ENCODE data around the gene MUCL3. TPM values are rescaled to one million over a fixed set of nuclear protein-coding genes. Genes with fewer than 3 reads are reported as not detected.
"Not testable (repeated sequence)": the region's sequence is repeated elsewhere in the genome, so short reads cannot be mapped to it uniquely, and the experiment has no call there.

The MUCL3 gene
- total RNA-seq, 1 donor from 2014 or later, result not detected

DNA sequence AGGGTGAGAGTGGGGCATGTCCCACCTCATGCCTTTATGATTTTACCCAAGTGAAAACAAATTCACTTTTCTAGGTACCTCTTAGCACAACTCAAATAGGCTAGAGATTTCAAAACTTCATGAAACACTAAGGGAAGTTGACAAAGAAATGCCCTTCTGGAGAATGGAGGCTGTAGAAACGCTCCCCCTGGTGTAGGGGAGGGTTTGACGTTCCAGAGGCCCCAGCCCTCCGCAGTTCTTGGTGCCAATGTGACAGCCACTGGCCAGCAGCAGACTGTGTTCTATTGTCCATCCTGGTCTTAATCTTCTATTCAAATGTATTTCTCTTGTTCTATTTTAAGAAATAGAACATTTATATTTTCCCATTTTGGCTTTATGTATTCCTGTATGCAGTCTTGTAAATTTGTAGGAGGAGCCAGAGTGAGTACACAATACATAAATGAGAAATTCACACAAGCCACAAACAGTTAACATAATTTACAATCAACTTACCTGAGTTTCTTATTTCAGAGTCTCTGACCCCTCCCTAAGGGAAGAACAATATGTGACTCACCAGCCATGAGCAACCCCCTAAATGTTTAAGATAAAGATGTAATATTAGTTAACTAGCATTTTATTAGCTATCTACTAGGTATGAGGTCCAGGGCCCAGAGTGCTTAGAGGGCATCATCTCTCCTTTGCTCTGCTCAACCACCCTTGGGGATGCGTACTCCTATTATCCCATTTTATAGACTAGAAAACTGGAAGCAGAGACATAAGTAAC, 33.9 kb downstream of the MUCL3 start:
- DNase-seq (ENCODE audit: low spot score) (no peak), ATAC-seq (no peak)

DNA sequence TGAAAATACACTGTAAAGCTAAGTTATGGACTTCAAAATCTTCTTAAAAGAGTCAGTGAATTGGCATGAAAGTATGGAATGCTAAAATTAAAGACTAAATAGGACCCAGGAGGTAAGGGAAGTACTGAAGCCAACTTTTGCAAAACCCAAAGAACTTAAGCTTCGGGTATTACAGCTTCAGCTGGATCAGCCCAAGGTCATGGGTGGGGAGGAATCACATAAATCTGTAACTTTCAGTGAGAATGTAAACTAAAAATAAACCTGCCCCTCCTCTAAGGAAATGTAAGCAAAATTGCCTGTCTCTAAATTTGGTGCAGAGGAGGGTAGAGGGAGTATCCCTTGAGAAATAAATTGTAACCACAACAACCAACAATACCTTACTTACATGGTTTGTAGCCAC, 38.4 kb downstream of the MUCL3 start:
- ATAC-seq, result no peak

DNA sequence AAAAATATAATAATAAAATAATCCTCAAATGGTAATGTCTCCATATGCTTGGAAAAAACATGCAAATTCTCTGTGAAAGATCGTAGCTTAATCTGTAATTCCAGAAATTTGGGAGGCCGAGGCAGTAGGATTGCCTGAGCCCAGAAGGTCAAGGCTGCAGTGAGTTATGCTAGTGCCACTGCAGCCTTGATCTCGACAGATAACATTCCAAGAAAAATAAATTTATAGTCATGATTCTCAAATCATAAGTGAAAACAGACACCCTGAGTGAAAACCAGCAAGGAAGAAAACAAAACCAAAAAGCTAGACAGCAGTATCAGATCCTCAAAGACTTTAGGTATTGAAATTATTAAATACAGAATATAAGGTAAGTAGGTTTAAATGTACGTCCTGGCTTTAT, 38.9 kb downstream of the MUCL3 start:
- ATAC-seq (no peak), DNase-seq (ENCODE audit: low spot score) (no peak)

More for the DNA sequence above, 38.4 kb downstream of the MUCL3 start:
- no peak for DNase-seq (ENCODE audit: low spot score)

DNA sequence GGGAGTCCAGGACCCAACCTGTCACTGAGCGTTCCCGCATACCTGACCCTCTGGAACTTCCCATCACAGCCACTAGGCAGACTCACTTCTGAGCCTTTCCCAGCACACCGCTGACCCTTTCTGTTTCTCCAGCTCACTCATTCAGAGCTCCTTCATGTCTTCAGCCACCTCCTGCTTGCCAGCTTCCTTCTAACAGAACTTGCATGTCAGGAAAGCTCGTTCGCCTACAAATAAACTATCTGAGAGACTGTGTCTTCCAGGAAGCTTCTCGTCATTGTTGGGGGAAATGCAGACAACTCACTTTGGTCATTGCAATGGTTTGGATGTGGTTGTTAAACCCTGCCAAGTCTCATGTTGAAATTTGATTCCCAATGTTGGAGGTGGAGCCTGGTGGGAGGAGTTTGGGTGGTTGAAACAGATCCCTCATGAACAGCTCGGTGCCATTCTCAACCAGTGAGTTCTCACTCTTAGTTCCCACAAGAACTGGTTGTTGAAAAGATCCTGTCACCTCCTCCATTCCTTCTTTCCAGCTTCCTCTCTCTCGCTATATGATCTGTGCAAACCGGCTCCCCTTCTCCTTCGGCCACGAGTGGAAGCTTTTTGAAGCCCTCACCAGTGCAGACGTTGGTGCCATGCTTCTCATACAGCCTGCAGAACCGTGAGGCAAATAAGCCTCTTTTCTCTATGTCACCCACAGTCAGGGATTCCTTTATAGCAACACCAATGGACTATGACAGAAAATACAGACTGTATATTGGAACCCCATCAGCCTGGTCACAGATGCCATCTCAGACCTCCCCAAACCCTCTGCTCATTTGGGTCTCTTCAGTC, 41.4 kb downstream of the MUCL3 start:
- no peak for DNase-seq (ENCODE audit: low spot score)

DNA sequence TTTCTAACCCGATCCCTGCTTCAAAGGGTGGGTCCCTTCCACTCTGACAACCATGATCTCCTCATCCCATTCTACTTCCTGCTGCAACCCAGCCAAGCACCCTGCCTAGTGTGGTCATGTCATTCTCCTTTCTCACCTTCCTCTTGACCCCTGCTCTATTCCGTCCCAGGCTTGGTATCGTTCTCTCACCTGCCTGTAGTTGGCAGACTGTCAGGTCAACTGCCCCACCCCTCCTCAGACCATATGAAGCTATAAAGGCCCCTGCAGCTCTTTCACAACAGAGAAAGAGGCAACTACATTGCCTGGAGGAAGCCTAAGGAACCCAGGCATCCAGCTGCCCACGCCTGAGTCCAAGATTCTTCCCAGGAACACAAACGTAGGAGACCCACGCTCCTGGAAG, 42.7 kb downstream of the MUCL3 start, which contains the start of gene MUC21:
Gene MUC21 (plus strand): TSS at position 280 of the 400 bp plus-strand sequence. CDS start 241 bp downstream, outside the sequence.
- DNase-seq (ENCODE audit: low spot score) (no peak), ATAC-seq (no peak)

More for the DNA sequence above, 41.4 kb downstream of the MUCL3 start:
- ATAC-seq, result peak; percentile 95

DNA sequence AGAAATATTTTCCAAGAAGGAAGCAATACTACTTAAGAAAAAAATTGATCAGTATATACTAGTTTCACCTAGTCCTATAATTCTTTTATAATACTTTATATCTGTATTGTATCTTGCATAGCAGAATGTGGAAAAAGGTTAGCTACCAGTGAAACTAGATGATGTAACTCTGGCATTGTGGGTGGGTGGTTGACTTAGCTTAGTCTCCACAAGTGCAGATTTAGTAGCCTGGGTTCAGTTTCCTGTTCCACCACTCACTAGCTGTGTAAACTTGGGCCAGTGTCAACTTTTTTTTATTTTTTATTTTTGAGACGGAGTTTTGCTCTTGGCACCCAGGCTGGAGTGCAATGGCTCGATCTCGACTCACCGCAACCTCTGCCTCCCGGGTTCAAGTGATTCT, 44.7 kb downstream of the MUCL3 start:
- ATAC-seq (no peak), DNase-seq (ENCODE audit: low spot score) (no peak)

DNA sequence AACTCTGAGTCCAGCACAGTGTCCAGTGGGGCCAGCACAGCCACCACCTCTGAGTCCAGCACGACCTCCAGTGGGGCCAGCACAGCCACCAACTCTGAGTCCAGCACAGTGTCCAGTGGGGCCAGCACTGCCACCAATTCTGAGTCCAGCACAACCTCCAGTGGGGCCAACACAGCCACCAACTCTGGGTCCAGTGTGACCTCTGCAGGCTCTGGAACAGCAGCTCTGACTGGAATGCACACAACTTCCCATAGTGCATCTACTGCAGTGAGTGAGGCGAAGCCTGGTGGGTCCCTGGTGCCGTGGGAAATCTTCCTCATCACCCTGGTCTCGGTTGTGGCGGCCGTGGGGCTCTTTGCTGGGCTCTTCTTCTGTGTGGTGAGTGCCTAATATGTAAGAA, 46.5 kb downstream of the MUCL3 start:
- ATAC-seq, result no peak

DNA sequence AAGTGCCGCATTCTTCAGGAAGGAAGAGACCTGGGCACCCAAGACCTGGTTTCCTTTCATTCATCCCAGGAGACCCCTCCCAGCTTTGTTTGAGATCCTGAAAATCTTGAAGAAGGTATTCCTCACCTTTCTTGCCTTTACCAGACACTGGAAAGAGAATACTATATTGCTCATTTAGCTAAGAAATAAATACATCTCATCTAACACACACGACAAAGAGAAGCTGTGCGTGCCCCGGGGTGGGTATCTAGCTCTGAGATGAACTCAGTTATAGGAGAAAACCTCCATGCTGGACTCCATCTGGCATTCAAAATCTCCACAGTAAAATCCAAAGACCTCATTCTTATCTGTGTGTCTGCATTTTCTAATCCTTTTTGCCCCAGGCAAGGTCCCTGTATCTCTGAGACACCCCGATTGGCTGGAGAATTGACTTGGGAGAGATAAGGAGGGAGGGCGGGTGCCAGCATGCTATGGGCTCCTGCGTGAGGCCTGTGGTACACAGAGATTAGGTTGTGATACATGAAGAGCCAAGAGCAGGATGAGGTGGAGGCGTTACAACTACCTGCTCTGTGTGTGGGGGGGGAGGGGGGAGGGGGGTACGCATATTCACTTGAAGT, 47.5 kb downstream of the MUCL3 start:
- ATAC-seq (no peak), DNase-seq (ENCODE audit: low spot score) (no peak)

More for the DNA sequence above, 46.5 kb downstream of the MUCL3 start:
- no peak for DNase-seq (ENCODE audit: low spot score)

DNA sequence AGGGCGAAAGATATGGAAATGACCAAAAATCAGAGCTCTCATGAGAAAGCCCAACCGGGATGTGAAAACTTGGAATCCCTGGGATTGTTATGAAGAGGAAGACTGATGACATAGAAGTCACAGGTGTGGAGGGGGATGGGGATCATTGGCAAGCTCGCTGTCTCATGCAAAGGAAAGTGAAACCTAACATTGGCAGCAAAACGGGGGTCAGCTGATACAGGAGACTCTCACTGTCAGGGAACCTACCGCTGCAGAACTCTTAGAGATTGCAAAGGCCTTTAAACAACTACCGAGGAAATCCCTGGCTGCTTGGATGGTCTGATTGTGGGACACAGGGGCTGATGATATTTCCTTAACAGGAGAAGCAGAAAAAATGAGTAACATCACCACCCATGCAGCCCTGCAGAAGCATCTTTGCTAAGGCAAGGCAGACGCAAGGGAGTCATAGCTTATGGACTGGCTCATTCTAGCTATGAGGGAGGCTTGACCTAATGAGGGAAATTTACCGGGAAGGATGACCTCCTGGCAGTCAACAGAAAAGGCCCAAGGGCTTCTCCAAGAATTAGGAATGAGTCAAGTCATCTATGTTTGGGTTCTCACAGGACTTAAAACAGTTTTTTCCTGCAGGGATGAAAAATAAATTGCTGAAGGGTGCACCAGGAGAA, 49.8 kb downstream of the MUCL3 start:
- DNase-seq (ENCODE audit: low spot score) (no peak), ATAC-seq (peak; percentile 42)

DNA sequence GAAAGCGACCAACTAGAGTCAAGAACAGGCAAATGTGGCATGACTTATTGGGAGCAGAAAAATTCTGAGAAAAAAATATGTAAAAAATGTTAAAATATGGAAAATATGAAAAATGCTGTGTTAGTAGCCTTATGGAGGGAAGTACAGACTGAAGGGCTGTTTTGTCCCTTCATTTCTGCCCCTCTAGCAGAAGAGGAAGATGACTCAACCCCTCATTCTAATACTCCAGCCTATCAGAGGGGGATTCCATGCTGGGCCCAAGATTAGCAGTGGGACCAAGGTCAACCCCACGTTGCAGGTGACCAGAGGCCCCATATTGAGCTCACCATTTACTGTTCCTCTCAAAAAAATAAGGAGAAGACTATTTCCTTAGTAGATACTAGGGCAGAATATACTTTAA, 51.1 kb downstream of the MUCL3 start:
- DNase-seq (ENCODE audit: low spot score) (no peak), ATAC-seq (no peak)

DNA sequence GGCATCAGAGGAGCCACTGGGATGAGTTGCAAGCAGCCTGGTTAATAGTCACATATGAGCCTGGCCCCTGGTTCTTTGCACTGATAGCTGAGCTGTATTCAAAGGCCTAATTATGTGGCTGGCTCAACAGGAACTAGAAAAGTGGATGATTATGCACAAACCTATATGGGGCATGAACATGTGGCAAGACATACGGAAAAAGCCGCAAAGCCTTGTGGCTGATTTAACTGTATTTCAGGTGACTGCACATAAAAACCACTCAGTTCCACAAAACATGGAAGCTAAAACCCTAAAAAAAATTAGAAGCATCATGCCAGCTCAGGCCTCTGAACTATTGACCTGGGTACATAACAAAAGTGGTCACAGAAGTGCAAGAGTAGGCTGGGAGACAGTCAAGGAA, 56.5 kb downstream of the MUCL3 start:
- ATAC-seq (no peak), DNase-seq (ENCODE audit: low spot score) (no peak)

DNA sequence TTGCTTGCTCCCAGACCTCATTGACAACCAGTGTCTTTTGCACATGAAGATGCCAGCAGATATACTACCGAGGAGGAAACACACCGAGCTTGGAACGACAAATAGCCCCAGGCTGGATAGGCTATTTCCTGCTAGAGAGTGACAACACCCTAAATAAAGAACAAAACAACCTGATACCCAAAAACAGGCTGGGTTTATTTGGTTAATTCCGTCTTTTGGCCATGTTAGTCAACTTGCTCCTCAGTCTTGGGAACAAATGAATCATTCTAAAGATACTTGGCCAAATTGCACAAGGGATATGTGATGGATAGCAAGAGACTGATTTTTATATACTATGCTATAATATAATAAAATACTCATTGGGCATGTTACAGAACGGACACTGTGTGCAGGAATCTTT, 58.0 kb downstream of the MUCL3 start:
- DNase-seq (ENCODE audit: low spot score), result no peak
- ATAC-seq, result no peak

DNA sequence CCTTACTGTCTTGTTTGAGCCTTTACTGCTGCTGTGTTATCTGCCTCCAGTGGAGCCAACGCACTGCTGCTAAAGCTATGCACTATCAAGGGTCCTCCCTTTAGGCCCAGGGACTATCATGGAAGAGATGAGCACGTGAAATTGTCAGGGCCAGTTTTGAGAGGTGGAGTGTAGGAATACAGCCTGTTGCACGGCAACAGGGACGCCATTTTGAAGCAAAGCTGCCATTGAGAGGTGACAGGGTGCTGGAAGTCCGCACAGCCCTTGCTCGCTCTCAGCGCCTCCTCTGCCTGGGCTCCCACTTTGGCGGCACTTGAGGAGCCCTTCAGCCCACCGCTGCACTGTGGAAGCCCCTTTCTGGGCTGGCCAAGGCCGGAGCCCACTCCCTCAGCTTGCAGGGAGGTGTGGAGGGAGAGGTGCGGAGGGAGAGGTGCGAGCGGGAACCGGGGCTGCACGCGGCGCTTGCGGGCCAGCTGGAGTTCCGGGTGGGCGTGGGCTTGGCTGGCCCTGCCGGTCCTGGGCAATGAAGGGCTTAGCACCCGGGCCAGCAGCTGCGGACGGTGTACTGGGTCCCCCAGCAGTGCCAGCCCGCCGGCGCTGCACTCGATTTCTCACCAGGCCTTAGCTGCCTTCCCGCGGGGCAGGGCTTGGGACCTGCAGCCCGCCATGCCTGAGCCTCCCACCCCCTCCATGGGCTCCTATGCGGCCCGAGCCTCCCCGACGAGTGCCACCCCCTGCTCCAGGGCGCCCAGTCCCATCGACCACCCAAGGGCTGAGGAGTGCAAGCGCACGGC, 59.5 kb downstream of the MUCL3 start:
- ATAC-seq; DNase-seq (ENCODE audit: low spot score): not testable (repeated sequence)

DNA sequence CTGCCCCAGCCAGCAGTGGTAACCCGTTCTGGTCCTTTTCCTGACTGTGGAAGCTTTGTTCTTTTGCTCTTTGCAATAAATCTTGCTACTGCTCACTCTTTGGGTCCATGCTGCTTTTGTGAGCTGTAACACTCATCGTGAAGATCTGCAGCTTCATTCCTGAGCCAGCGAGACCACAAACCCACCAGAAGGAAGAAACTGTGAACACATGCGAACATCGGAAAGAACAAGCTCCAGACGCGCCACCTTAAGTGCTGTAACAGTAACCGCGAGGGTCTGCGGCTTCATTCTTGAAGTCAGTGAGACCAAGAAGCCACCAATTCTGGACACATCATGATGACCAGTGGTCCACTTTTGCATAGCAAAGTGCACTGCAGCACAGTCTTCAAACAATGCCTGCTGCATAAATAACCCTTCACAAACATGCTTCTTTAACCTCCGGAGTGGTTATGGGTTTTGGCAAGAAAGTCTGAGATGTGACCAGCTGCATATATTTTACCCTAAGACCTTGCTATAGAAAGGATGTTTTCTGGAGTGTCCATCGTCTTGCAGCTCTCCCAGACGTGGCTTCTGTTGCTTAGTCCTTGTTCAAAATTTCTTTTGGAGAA, 60.6 kb downstream of the MUCL3 start:
- DNase-seq (ENCODE audit: low spot score) (no peak), ATAC-seq (no peak)

DNA sequence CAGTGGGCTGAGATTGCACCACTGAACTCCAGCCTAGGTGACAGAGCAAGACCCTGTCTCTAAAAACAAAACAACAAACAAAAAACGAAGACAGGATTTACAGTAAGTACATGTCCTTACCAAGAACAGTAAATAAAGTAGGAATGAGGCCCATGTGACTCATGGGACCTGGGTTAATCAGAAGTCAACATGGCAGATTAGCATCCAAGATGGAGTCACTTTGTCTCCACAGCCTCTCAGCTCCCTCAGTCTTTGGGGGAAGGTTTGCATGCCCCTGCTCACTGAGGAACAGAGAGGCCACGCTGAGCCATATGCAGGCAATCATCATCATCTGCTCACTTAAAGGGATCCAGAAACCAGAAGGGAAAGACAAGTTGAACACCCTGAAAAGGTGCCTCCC, 61.7 kb downstream of the MUCL3 start:
- DNase-seq (ENCODE audit: low spot score) (no peak), ATAC-seq (no peak)

Other genes starting within 250 kb of the MUCL3 start
- gene NRM, start 250.0 kb upstream of the MUCL3 start, total RNA-seq, result 1.8 TPM
- 13.7 TPM for gene MDC1, start 223.7 kb upstream of the MUCL3 start, total RNA-seq
- gene TUBB, start 220.6 kb upstream of the MUCL3 start, total RNA-seq, result 219 TPM
- gene FLOT1, start 198.3 kb upstream of the MUCL3 start, total RNA-seq, result 45.9 TPM
- 5.8 TPM for gene IER3, start 196.4 kb upstream of the MUCL3 start, total RNA-seq
- gene DDR1, start 56.5 kb upstream of the MUCL3 start, total RNA-seq, result 5.1 TPM
- gene GTF2H4, start 32.8 kb upstream of the MUCL3 start, total RNA-seq, result 21.7 TPM
- 28.9 TPM for gene VARS2, start 26.7 kb upstream of the MUCL3 start, total RNA-seq
- gene SFTA2, start 8.8 kb upstream of the MUCL3 start, total RNA-seq, result not detected
- gene MUC21, start 42.7 kb downstream of the MUCL3 start, total RNA-seq, result not detected
- not detected for gene MUC22, start 69.5 kb downstream of the MUCL3 start, total RNA-seq
- gene C6orf15, start 171.6 kb downstream of the MUCL3 start, total RNA-seq, result not detected
- gene PSORS1C1, start 173.8 kb downstream of the MUCL3 start, total RNA-seq, result not detected
- not detected for gene CDSN, start 179.5 kb downstream of the MUCL3 start, total RNA-seq
- not detected for gene PSORS1C2, start 198.1 kb downstream of the MUCL3 start, total RNA-seq
- gene CCHCR1, start 216.8 kb downstream of the MUCL3 start, total RNA-seq, result 9.6 TPM
- gene TCF19, start 217.6 kb downstream of the MUCL3 start, total RNA-seq, result 0.45 TPM
- 5.0 TPM for gene POU5F1, start 229.7 kb downstream of the MUCL3 start, total RNA-seq